Thoracic aorta (tissue), 2 donors: Measurements from ENCODE around the gene PYY. TPM values are rescaled to one million over a fixed set of nuclear protein-coding genes. Genes with fewer than 3 reads are reported as not detected.
"Not testable (repeated sequence)": the region's sequence is repeated elsewhere in the genome, so short reads cannot be mapped to it uniquely, and the experiment has no call there.

Source experiments
- ATAC-seq: fragments of 150-250 bp; one replicate; pipeline ENCODE4 v1.8.0; 2017; ENCODE audit warnings: low read depth; ENCODE audit not compliant: insufficient number of reproducible peaks, low FRiP score
- DNase-seq: peaks from one replicate; pipeline ENCODE4 v3.0.0-alpha.2; 2020; ENCODE audit warnings: low spot score
- H3K27ac ChIP-seq, 2 donors: fragments of 200-600 bp; sonication (generic); 1 replicate in 1 of 2; 2 replicates in 1 of 2; pipeline ENCODE4 v1.5.1; 2016; ENCODE audit warnings: mild to moderate bottlenecking in 2 of 2, moderate library complexity in 2 of 2
- H3K27me3 ChIP-seq: fragments of 200-600 bp; sonication (generic); replicated peaks from 2 replicates; pipeline ENCODE4 v1.6.0; 2016; ENCODE audit warnings: mild to moderate bottlenecking; ENCODE audit not compliant: insufficient read depth
- H3K36me3 ChIP-seq: fragments of 200-600 bp; sonication (generic); one replicate; pipeline ENCODE4 v1.5.1; 2016
- H3K4me1 ChIP-seq, 2 donors: fragments of 200-600 bp; sonication (generic); 1 replicate in 1 of 2; 2 replicates in 1 of 2; pipeline versions ENCODE4 v1.5.1 to v1.6.0; 2016; ENCODE audit warnings: low read depth in 2 of 2, mild to moderate bottlenecking in 1 of 2; ENCODE audit not compliant: control insufficient read depth in 1 of 2
- H3K4me3 ChIP-seq: fragments of 200-600 bp; sonication (generic); 2 replicates; pipeline ENCODE4 v1.5.1; 2016; ENCODE audit warnings: mild to moderate bottlenecking
- H3K9me3 ChIP-seq: fragments of 200-600 bp; sonication (generic); 2 replicates; pipeline ENCODE4 v1.5.1; 2016
- CTCF ChIP-seq: fragments of 200-600 bp; sonication (generic); IDR thresholded peaks from one replicate; pipeline ENCODE4 v1.5.1; 2019; ENCODE audit warnings: antibody characterized with exemption
- total RNA-seq, 2 donors: library from RNA; depleted of rRNA; stranded (reverse); fragments of >200 nt; gene quantifications; one replicate each; pipeline versions ENCODE4 v1.1.0 to v1.2.3, GENCODE V29; 2016

PYY gene
- total RNA-seq, 2 donors from 2014 or later: not detected

- Histone ChIP-seq H3K27me3 (peaks cover 4% of the 10 kb centered on the region), H3K4me3 (no peak overlapping the region), H3K36me3 (no peaks in the 10 kb centered on the region), H3K9me3 (no peaks in the 10 kb centered on the region), H3K27ac (no peak overlapping the region), H3K4me1 (no peaks in the 10 kb centered on the region)
- ATAC-seq (no peak), DNase-seq (no peak)
- no peak for TF ChIP-seq CTCF
These were observed 7.0 kb downstream of the PYY start for GRCh38 chr17:43946781-43947180.

GRCh38 chr17:43945074-43945829 is 8.5 kb downstream of the PYY start:
- DNase-seq (no peak), ATAC-seq (no peak)
- H3K4me1 ChIP-seq: no peaks in the 10 kb centered on the region
- TF ChIP-seq CTCF: no peak
- H3K36me3 ChIP-seq: no peaks in the 10 kb centered on the region
- no peaks in the 10 kb centered on the region for H3K27me3 ChIP-seq
- no peak overlapping the region for H3K27ac ChIP-seq
- no peaks in the 10 kb centered on the region for H3K9me3 ChIP-seq
- H3K4me3 ChIP-seq: no peak overlapping the region

- H3K27me3 ChIP-seq: no peaks in the 10 kb centered on the region
- no peak for TF ChIP-seq CTCF
- ATAC-seq (no peak), DNase-seq (no peak)
- no peak within 1 kb of the TSS for H3K27ac ChIP-seq
- no peak within 1 kb of the TSS for H3K4me3 ChIP-seq
- H3K9me3 ChIP-seq: no peaks in the 10 kb centered on the region
- no peaks in the 10 kb centered on the region for H3K36me3 ChIP-seq
- peaks cover 0 to 3% of the 10 kb centered on the region in 2 donors for H3K4me1 ChIP-seq
These were observed 11.6 kb downstream of the PYY start, which contains the start of gene PPY for GRCh38 chr17:43942051-43942685. Gene PPY (minus strand): TSS chr17:43942476. CDS start chr17:43941654, 822 bp downstream.

- ATAC-seq: no peak
- Histone ChIP-seq H3K27me3 (no peaks in the 10 kb centered on the region), H3K4me1 (peaks cover 0 to 3% of the 10 kb centered on the region in 2 donors), H3K36me3 (no peaks in the 10 kb centered on the region), H3K27ac (no peak overlapping the region), H3K9me3 (no peaks in the 10 kb centered on the region), H3K4me3 (no peak overlapping the region)
- peak; percentile 16 for TF ChIP-seq CTCF
- no peak for DNase-seq
These were observed 13.1 kb downstream of the PYY start for GRCh38 chr17:43940630-43941029.

GRCh38 chr17:43939886-43940285 is 13.9 kb downstream of the PYY start:
- ATAC-seq (no peak), DNase-seq (no peak)
- H3K9me3 ChIP-seq: no peaks in the 10 kb centered on the region
- H3K36me3 ChIP-seq: no peaks in the 10 kb centered on the region
- TF ChIP-seq CTCF: no peak
- H3K27ac ChIP-seq: no peak overlapping the region
- no peaks in the 10 kb centered on the region for H3K27me3 ChIP-seq
- H3K4me3 ChIP-seq: no peak overlapping the region
- H3K4me1 ChIP-seq: peaks cover 0 to 3% of the 10 kb centered on the region in 2 donors

GRCh38 chr17:43939452-43939851 is 14.3 kb downstream of the PYY start:
- ATAC-seq, H3K4me3 ChIP-seq, H3K36me3 ChIP-seq, H3K27me3 ChIP-seq, DNase-seq, H3K4me1 ChIP-seq, H3K27ac ChIP-seq, H3K9me3 ChIP-seq: not testable (repeated sequence)
